Activated CD4-positive, CD25-positive, alpha-beta regulatory T cell treated with anti-CD3 and anti-CD28 coated beads, Interleukin-2, amount 50 U/mL, for 72 hours (primary cell): ENCODE measurements around the gene CDKAL1.
"Not testable (repeated sequence)": the region's sequence is repeated elsewhere in the genome, so short reads cannot be mapped to it uniquely, and the experiment has no call there.

Source experiments
- DNase-seq: peaks from one replicate; pipeline ENCODE4 v3.0.0; 2021

CDKAL1 gene

GRCh38 chr6:20751293-20751935, 217.2 kb downstream of the CDKAL1 start:
- DNase-seq: no peak

- no peak for DNase-seq
Observed at GRCh38 chr6:20755631-20756030, 221.4 kb downstream of the CDKAL1 start.

- DNase-seq: not testable (repeated sequence)
Observed at GRCh38 chr6:20756584-20757147, 222.4 kb downstream of the CDKAL1 start.

DNA sequence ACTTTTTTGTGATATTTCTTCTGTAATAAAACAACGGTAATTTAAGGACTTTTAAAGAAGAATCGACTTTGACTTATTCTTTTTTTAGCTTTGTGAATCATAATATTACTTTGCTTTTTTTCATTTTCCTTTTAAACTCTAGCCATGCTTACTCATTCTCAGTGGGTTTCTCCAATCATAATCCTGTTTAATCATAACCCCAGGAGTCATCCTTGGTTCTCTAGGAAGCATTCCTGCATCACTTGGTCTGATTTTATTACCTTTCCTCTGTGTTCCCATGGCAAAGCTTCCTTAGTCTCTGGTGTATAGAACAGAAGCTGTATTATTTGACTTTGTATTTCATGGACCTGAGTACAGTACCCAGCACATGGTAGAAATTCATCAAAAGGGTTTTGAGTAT, 223.5 kb downstream of the CDKAL1 start:
- no peak for DNase-seq

- no peak for DNase-seq
Observed at GRCh38 chr6:20763296-20763695, 229.0 kb downstream of the CDKAL1 start.

DNA sequence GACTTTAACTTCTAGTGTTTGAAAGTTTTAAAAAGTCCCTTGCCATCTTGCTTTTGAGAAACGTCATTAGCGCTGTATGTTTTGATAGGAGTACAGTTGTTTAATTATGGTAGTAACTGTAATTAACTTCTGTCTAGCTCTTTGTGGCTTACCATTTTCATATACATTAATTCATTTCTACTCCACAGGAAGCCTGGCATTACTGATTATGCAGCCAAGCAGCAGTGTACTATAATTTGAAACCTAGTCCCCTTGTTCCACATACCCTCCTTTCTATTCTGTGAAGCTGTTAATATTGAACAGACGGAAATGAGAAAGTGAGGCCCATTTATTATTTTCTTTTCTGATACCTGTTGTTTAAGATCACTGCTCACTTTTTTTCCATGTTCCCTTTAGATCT, 235.4 kb downstream of the CDKAL1 start:
- DNase-seq: no peak

DNA sequence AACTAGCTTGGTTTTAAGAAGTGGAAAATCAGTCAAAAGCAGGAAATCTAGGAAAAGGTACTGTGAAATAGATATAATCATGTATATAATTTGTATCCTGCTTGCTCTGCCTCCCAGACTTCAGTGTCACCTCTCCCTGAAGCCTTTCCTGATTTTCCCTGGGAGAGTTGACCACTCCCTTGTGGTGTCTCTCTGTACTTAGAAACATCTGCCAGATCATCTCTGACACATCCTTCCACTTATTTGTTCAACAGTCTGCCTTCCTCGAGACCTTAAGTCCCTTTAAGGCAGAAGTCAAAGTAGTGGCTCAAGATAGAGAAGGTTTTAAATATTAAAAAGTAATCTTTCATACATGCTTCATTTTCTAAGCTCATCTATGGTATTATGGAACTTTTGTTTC, 236.5 kb downstream of the CDKAL1 start:
- no peak for DNase-seq

GRCh38 chr6:20771409-20771808, 237.2 kb downstream of the CDKAL1 start:
- no peak for DNase-seq

DNA sequence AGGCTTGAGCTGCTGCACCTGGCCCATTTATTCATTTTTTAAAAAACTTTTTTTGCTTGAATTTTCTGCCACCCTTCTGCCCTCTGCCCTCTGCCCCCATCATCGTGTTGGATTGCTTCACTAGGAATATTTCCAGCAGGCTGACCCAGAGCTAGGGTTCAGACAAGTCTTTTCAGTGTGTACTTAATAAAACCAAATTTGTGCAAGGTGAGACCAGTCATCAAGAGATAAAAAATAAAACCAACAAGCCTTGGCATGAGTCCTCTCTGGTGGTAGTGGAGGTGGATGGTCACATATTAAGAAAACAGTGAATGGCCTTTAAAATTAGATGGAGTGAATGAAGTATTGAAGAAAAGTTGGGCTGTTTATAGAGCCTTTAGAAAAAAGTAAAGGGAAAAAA, 239.6 kb downstream of the CDKAL1 start:
- no peak for DNase-seq

- DNase-seq: no peak
Observed at GRCh38 chr6:20775981-20776380, 241.7 kb downstream of the CDKAL1 start.

- DNase-seq: no peak
Observed at GRCh38 chr6:20777801-20778200, 243.5 kb downstream of the CDKAL1 start.

DNA sequence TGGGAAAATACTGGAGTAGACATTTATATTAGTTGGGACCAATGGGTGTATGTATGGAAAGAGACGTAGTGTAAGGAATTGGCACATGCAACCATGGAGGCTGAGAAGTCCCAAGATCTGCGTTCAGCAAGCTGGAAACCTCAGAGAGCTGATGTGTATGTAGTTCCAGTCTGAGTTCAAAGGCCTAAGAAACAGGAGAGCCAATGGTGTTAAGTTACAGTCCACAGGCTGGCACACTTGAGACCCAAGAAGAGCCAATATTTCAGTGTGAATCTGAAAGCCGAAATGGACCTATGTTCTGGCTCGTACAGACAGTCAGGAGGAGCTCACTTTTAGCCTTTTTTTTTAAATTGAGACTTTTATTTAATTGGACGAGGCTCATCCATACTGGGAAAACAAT, 244.2 kb downstream of the CDKAL1 start:
- no peak for DNase-seq

- no peak for DNase-seq
Observed at GRCh38 chr6:20778912-20779311, 244.7 kb downstream of the CDKAL1 start.

GRCh38 chr6:20789162-20789561, 254.9 kb downstream of the CDKAL1 start:
- no peak for DNase-seq

- no peak for DNase-seq
Observed at GRCh38 chr6:20790032-20790791, 256.0 kb downstream of the CDKAL1 start.

- no peak for DNase-seq
Observed at GRCh38 chr6:20791074-20791473, 256.8 kb downstream of the CDKAL1 start.

- DNase-seq: no peak
Observed at GRCh38 chr6:20791944-20792343, 257.7 kb downstream of the CDKAL1 start.

- no peak for DNase-seq
Observed at GRCh38 chr6:20793174-20793573, 258.9 kb downstream of the CDKAL1 start.

DNA sequence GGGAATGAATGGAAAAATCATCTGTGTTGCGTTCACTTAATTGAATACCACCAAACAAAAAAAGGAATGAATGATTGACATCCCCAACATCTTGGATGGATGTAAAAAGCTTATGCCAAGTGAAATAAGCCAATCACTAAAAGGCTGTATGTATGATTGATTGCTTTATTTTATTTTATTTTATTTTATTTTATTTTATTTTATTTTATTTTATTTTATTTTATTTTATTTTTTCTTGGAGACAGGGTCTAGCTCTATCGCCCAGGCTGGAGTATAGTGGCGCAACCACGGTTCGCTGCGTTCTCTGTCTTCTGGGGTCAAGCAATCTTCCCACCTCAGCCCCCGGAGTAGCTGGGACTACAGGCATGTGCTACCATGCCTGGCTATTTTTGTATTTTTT, 263.3 kb downstream of the CDKAL1 start:
- no peak for DNase-seq

- DNase-seq: no peak
Observed at GRCh38 chr6:20800229-20800628, 266.0 kb downstream of the CDKAL1 start.

DNA sequence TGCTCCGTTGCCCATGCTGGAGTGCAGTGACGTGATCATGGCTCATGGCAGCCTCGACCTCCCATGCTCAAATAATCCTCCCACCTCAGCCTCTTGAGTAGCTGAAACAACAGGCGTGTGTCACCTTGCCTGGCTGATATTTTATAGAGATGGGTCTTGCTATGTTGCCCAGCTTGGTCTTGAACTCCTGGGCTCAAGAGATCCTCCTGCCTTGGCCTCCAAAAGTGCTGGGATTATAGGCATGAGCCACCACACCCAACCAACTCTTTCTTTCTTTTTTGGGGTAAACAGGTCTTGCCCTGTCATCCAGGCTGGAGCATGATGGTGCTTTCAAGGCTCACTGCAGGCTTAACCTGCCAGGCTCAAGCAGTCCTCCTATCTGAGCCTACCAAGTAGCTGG, 266.4 kb downstream of the CDKAL1 start:
- DNase-seq: no peak

DNA sequence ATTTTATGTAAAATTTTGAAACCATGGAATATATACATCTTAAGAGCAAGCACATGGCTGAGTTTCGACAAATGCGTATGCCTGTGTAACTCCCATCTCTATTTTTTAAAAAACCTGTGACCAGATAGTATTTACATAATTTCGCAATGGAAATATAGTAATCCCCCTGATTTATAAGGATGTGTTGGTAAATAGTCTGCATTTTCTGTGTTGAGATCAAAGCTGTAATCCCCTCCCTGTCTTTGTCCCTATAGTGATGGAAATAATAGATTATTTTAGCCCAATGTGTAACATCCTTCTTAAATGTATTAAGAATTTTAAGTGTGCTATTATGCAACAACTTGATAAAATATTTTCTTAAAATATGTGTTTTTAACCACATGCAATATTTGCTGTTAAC, 267.3 kb downstream of the CDKAL1 start:
- no peak for DNase-seq

DNA sequence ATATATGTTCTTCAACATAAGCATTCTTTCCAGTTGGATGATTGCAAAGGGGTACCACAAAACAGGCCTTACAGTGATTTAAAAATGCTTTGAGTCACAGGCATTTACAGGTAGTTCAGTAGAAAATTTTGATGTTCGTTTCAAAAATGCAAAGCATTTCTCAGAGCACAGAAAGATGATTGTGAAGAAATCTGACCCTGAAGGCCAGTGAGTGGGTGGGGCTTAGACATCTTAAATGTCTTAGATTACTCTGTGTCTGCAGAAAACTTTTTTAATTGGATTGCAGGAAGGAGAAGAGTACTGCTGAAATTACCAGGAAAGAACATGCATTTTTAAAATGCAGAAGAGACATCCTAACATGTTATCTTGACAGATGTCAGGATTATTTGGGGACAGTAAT, 268.3 kb downstream of the CDKAL1 start:
- DNase-seq: no peak

DNA sequence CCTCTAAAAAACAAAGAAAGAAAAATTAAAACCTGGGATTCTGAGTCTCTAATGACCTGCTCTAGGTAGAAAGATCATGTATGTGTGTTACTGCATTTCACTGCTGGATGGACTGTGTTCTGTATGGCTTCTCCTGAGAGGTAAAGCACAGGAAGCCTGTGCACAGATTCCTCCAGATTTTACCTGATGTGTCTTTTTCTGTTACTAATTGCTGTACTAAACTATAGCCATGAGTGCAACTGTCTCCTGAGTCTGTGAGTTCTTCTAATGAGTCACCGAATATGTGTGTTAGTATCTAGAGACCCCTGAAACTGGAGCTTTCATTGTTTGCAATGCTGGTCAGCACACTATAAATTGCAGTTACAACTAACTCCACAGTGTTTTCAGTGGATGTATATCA, 270.8 kb downstream of the CDKAL1 start:
- DNase-seq: no peak

GRCh38 chr6:20806669-20807068, 272.4 kb downstream of the CDKAL1 start:
- no peak for DNase-seq
